Ramos (cell line): ENCODE data around the gene KDM4B.
"Not testable (repeated sequence)": the region's sequence is repeated elsewhere in the genome, so short reads cannot be mapped to it uniquely, and the experiment has no call there.

Experiments
- in situ Hi-C: fragments of 300-500 bp; cut with MboI; formaldehyde crosslinking; loops from one replicate; pipeline ENCODE4 v1.14.3; 2022; ENCODE audit warnings: low sequenced_read_pairs; ENCODE audit not compliant: unreplicated experiment

The KDM4B gene

DNA sequence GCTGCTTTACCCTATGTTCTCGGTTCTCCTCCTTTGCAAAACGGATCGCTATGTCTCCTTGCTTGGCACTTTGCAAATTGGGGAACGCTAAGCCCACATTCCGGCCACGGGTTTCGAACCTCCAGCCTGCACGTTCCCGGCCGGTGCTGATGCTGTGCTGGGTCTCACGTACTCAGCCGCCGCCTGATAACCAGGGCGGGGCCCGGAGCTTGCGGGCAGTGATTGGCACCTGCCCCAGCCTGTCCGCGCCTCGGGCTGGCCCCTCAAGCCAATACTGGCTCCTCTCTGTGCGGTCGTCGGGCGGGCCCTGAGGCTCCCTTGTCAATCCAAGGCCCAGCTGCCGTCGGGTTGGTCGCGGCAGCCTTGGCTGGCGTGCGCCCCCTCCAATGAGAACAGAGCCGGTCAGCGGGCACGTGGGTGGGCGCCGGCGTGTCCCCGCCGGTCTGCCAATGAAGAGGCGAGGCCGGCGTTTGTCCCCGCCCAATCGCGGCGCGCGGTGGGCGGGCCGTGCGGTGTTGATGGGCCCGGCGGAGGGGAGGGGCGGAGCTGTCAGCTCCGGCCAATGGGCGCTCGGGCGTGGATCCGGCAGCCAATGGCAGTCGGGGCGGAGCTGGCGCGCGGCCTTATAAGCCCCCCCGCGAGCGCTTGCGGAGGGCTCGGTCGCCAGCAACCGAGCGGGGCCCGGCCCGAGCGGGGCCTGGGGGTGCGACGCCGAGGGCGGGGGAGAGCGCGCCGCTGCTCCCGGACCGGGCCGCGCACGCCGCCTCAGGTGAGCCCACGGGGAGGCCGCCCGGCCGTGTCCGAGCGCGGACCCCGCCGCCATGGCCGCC is at the start of gene KDM4B:
Gene KDM4B (plus strand): TSS at position 652 of the 830 bp plus-strand sequence. CDS start 63,778 bp downstream, outside the sequence.
- in situ Hi-C loops, result no loop called here

- in situ Hi-C loops, result no loop called here
These were observed 46.2 kb upstream of the KDM4B start for GRCh38 chr19:4922530-4923275.

DNA sequence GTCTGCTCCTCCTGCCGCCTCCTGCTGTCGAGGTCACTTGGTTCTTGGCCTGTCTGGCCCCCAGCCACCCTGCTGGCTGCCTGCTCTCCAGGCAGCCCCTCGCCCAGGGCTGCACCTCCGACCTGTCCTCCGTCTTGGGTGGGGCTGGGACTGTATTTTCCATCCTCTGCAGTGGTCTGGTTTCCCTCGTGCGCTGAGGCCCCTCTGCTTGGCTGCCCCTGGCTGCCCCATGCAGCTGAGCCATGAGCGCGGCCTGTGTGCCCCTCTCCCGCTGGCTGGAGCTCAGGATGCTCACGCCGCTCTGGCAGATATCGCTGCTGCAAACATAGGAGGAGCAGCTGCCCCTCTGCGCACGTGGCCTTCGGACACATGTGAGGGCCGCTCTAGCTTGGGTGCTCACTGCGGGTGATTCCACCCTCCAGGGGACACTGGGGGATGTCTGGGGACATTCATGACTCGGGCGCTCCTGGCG is 45.6 kb upstream of the KDM4B start:
- in situ Hi-C loops, result no loop called here

DNA sequence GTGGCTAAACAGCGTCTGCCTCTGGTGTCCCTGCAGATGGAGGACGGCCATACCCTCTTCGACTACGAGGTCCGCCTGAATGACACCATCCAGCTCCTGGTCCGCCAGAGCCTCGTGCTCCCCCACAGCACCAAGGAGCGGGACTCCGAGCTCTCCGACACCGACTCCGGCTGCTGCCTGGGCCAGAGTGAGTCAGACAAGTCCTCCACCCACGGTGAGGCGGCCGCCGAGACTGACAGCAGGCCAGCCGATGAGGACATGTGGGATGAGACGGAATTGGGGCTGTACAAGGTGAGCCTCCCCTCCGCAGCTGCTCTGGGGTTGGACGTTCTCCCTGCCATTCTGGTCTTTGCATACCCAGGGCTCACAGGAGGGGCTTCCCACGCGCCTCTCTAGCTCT is 39.7 kb upstream of the KDM4B start:
- in situ Hi-C loops, result no loop called here

DNA sequence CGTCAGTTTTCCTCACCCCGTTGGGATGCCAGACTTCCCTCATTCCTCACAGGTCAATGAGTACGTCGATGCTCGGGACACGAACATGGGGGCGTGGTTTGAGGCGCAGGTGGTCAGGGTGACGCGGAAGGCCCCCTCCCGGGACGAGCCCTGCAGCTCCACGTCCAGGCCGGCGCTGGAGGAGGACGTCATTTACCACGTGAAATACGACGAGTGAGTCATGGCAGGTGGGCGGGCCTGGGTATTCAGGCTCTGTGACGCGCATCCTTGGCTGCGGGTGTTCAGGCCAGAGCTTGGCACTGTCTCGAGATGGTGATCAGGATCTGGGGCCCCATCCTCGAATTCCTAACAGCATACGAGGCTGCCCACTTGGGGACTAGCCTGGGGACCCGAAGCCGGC is 38.2 kb upstream of the KDM4B start:
- in situ Hi-C loops, result no loop called here

- in situ Hi-C loops, result no loop called here
These were observed 36.2 kb upstream of the KDM4B start for GRCh38 chr19:4932711-4933110.

DNA sequence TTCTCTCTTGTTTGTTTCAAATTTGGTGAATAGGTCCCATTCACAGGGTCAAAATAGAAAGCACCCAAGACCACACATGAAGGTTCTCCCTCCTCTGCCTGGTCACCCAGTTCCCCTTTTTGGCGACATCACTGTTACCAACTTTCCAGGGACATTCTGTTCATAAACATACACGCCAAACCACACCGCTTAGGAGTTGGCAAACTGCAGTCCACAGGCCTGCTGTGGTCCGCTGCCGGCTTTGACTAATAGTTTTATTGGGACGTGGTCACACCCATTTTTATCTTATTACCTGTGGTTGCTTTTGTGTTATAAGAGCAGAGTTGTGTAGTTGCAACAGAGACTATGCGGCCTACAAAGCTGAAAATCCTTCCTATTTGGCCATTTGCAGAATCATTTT is 35.4 kb upstream of the KDM4B start:
- in situ Hi-C loops, result no loop called here

DNA sequence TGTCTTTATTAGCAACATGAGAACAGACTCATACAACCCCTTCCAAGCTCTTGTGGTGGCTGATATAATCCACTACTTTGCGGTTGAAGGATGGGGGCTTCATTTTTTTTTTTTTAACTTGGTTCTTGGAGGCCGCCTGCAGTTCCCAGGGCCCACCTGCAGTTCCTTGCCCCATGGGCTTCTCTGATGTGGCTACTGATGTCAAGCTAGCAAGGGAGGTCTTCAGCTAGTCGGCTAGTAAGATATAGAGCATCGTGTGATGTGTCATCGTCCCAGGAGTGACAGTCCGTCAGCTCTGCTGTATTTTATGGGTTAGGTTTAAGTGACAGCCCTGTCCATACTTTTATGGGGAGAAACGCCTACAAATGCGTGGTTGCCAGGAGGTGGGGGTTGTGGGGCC is 33.5 kb upstream of the KDM4B start:
- in situ Hi-C loops, result no loop called here

- in situ Hi-C loops, result no loop called here
These were observed 31.9 kb upstream of the KDM4B start for GRCh38 chr19:4937060-4937459.

DNA sequence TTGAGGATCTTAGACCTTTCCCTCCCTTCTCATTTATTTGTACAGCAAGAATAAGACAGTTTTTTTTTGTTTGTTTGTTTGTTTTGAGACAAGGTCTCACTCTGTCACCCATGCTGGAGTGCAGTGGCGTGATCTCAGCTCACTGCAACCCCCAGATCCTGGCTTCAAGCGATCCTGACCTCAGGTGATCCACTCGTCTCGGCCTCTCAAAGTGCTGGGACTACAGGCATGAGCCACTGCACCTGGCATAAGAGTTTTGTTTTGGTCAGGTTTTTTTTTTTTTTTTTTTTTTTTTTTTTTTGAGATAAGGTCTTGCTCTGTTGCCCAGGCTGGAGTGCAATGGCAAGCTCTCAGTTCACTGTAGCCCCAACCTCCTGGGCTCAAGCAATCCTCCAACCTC is 30.5 kb upstream of the KDM4B start:
- in situ Hi-C loops, result not testable (repeated sequence)

GRCh38 chr19:4939466-4939865 is 29.4 kb upstream of the KDM4B start:
- in situ Hi-C loops, result no loop called here

DNA sequence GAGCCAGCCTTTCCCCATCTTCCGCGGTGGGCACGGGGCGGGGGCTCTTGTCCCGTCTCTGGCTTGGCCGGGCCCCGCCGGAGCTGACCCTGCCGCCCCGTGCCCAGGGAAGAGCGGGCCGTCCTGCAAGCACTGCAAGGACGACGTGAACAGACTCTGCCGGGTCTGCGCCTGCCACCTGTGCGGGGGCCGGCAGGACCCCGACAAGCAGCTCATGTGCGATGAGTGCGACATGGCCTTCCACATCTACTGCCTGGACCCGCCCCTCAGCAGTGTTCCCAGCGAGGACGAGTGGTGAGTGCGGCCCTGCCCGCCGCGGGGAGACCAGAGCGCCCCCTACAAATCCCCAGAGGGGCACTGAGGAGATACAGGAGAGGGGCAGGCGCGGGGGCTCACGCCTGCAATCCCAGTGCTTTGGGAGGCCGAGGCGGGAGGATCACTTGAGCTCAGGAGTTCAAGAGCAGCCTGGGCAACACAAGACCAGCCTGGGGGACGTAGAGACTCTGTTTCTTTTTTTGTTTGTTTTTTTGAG is 27.2 kb upstream of the KDM4B start:
- in situ Hi-C loops, result not testable (repeated sequence)

GRCh38 chr19:4950650-4951049 is 18.3 kb upstream of the KDM4B start:
- in situ Hi-C loops, result not testable (repeated sequence)

DNA sequence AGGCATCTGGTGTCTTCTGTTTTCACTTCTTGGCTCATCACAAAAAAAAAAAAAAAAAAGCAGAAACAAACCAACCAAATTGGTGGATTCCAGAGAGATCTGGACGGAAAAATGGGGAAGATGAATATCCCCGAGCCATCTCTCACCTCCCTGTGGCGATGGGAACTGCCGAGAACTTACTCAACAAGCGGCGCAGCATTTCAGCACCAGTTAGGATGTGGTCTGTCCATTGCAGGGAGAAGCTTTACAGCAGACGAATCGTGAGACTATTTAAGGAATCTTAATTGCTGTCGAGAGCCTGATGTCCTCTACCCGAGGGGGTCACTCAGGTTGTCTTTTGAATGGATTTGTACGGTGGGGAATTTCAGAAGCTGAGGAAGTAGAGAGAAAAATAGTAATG is 17.3 kb upstream of the KDM4B start:
- in situ Hi-C loops, result no loop called here

DNA sequence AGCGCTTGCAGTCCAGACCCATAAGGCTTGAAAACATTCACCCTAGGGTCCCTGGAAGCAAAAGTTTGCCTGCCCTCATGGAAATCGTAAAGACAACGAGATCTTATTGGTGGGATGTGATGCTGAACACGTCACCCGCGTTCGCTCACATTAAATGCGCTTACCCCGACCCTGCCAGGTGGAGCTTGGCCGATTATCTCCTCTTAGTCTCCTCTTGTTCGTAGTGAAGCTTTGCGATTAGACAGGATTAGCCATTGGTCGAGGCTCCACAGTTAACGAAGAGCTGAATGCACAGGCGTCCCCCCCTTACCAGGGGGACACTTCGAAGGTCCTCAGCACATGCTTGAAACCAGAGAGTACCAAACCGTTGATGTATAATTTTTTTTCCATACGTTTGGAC is 16.0 kb upstream of the KDM4B start:
- in situ Hi-C loops, result no loop called here

- in situ Hi-C loops, result not testable (repeated sequence)
These were observed 14.4 kb upstream of the KDM4B start for GRCh38 chr19:4954320-4955149.

DNA sequence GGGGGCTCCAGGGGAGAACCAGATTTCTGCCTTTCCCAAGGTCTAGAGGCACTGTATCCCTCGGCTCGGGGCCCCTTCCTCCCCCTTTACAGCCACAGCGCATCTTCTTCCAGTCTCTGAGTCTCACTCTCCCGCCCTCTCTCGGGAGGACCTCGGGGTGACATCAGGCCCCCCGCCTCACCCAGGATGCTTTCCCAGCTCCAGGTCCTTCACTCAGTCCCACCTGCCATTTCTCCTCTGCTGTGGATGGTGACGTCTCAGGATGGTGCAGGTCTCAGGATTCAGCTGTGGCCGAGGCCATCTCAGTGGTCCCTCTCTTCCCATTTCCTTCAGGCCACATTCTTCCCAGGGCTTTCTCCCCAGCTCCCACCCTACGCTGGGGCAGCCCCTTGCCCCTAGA is 13.6 kb upstream of the KDM4B start:
- in situ Hi-C loops, result no loop called here

GRCh38 chr19:4957981-4958380 is 10.9 kb upstream of the KDM4B start:
- in situ Hi-C loops, result no loop called here

- in situ Hi-C loops, result no loop called here
These were observed 6.8 kb upstream of the KDM4B start for GRCh38 chr19:4962085-4962619.

DNA sequence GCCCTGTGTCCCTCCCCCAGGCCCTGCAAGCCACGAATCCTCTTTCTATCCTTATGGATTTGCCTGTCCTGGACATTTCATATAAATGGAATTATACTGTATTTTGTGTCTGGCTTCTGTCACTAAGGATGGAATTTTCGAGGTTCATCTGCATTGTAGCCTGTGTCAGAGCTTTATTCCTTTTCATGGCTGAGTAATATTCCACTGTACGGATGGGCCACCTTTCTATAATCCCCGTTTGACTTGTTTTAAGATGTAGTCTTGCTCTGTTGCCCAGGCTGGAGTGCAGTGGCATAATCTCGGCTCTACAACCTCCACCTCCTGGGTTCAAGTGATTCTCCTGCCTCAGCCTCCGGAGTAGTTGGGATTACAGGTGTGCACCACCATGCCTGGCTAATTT is 3.9 kb upstream of the KDM4B start:
- in situ Hi-C loops, result no loop called here
